K562 (cell line): ENCODE measurements around the gene MTTP. TPM values are rescaled to one million over a fixed set of nuclear protein-coding genes. Genes with fewer than 3 reads are reported as not detected.

Source experiments
- CHD1 ChIP-seq: fragments of 200-600 bp; sonication (generic); IDR thresholded peaks from one replicate; pipeline ENCODE4 v1.6.1; 2012; ENCODE audit warnings: mild to moderate bottlenecking, moderate library complexity, low read length, inconsistent platforms
- DEAF1 ChIP-seq: fragments of 450-650 bp; formaldehyde crosslinking; IDR thresholded peaks from 2 replicates; pipeline ENCODE4 v1.4.0; 2020; ENCODE audit warnings: mild to moderate bottlenecking, moderate library complexity
- ETV6 ChIP-seq, 3 experiments: fragments of 150-350 bp in 1 of 3; sonication (generic) in 1 of 3; formaldehyde crosslinking in 1 of 3; IDR thresholded peaks; 2 replicates each; pipeline versions ENCODE4 v1.6.1 to v1.8.0; 2014 to 2022; ENCODE audit warnings: borderline replicate concordance in 2 of 3, low read depth in 2 of 3, antibody characterized with exemption in 1 of 3, low read length in 1 of 3, mild to moderate bottlenecking in 1 of 3, missing genetic modification reagents in 1 of 3
- FOXA1 ChIP-seq: fragments of 450-650 bp; IDR thresholded peaks from 2 replicates; pipeline ENCODE4 v1.6.1; 2016; ENCODE audit warnings: mild to moderate bottlenecking, borderline replicate concordance
- HDAC3 ChIP-seq: fragments of 450-650 bp; IDR thresholded peaks from 2 replicates; pipeline ENCODE4 v1.6.1; 2018; ENCODE audit warnings: borderline replicate concordance, mild to moderate bottlenecking, moderate library complexity; ENCODE audit not compliant: partially characterized antibody
- KAT2B ChIP-seq: IDR thresholded peaks from one replicate; pipeline ENCODE4 v1.6.1; 2012; ENCODE audit warnings: low read depth, mild to moderate bottlenecking, control low read depth, inconsistent platforms, low read length, moderate library complexity
- MYNN ChIP-seq, 2 experiments: sonication (generic); formaldehyde crosslinking in 1 of 2; IDR thresholded peaks; 2 replicates each; pipeline versions ENCODE4 v1.5.0 to v1.6.1; 2016 to 2020; ENCODE audit warnings: antibody characterized with exemption in 1 of 2, missing genetic modification reagents in 1 of 2
- NFYB ChIP-seq: IDR thresholded peaks from 2 replicates; pipeline ENCODE4 v1.6.1; 2011; ENCODE audit warnings: mild to moderate bottlenecking, moderate library complexity; ENCODE audit not compliant: insufficient read length; ENCODE audit errors: extremely low read depth
- NR1H2 ChIP-seq: sonication (generic); formaldehyde crosslinking; IDR thresholded peaks from 2 replicates; pipeline ENCODE4 v1.4.0; 2020; ENCODE audit warnings: mild to moderate bottlenecking, missing genetic modification reagents
- POLR2G ChIP-seq: fragments of 200-400 bp; formaldehyde crosslinking; IDR thresholded peaks from 2 replicates; pipeline ENCODE4 v1.6.1; 2017; ENCODE audit warnings: low read depth, mild to moderate bottlenecking, antibody characterized with exemption, low read length, moderate library complexity
- PTBP1 ChIP-seq: fragments of 200-400 bp; formaldehyde crosslinking; IDR thresholded peaks from 2 replicates; pipeline ENCODE4 v1.6.1; 2017; ENCODE audit warnings: low read depth, low read length
- RBM34 ChIP-seq: fragments of 200-400 bp; formaldehyde crosslinking; IDR thresholded peaks from 2 replicates; pipeline ENCODE4 v1.6.1; 2018; ENCODE audit warnings: low read length, borderline replicate concordance; ENCODE audit not compliant: insufficient read depth
- RERE ChIP-seq: sonication (generic); formaldehyde crosslinking; IDR thresholded peaks from 2 replicates; pipeline ENCODE4 v1.8.0; 2023; ENCODE audit warnings: missing genetic modification reagents, mild to moderate bottlenecking, borderline replicate concordance
- STAT6 ChIP-seq: sonication (generic); formaldehyde crosslinking; IDR thresholded peaks from 2 replicates; pipeline ENCODE4 v1.8.1; 2023; ENCODE audit warnings: mild to moderate bottlenecking, missing genetic modification reagents
- ZNF124 ChIP-seq: sonication (generic); formaldehyde crosslinking; IDR thresholded peaks from 2 replicates; pipeline ENCODE4 v1.8.1; 2022; ENCODE audit warnings: missing genetic modification reagents
- ZSCAN32 ChIP-seq: fragments of 450-650 bp; formaldehyde crosslinking; IDR thresholded peaks from 2 replicates; pipeline ENCODE4 v1.4.0; 2020; ENCODE audit warnings: mild to moderate bottlenecking, moderate library complexity
- polyA plus RNA-seq, 8 experiments: library from polyadenylated mRNA; depleted of rRNA in 4 of 8; stranded (reverse) in 5 of 8; unstranded in 3 of 8; fragments of >200 nt; fragmentation: Nextera tagmentation in 2 of 8; fragmentation: Illumina TruSeq in 1 of 8; extraction: Ambion mirVana in 2 of 8; extraction: Trizol in 1 of 8; gene quantifications; 2 replicates each; pipeline versions ENCODE4 v1.2.1 to v1.2.3, GENCODE V29; 2011 to 2014; ENCODE audit warnings: inconsistent platforms in 1 of 8, missing spikeins in 1 of 8
- total RNA-seq, 7 experiments: library from RNA; depleted of rRNA in 6 of 7; stranded (reverse); fragments of >200 nt in 6 of 7; fragmentation: Illumina TruSeq in 2 of 7; extraction: Trizol in 2 of 7; gene quantifications; 2 replicates each; pipeline versions ENCODE4 v1.2.1 to v1.2.3, GENCODE V29; 2011 to 2021; ENCODE audit warnings: low replicate concordance in 1 of 7

Gene MTTP
- total and polyA plus RNA-seq, 9 of the 15 experiments (the other 6 are each of a cell fraction or from before 2014, with no cell fraction given) = 0.01 to 0.29 (median 0.04) TPM; not detected in 2

- TF ChIP-seq RBM34 (no peak), DEAF1 (CRISPR knock-in tag) (no peak), PTBP1 (no peak), STAT6 (no peak), NFYB (no peak), KAT2B (no peak), HDAC3 (peak; percentile 89), ZNF124 (no peak), RERE (CRISPR knock-in tag) (no peak), CHD1 (peak; percentile 22), NR1H2 (CRISPR knock-in tag) (no peak), FOXA1 (no peak), ETV6 (IDR thresholded peaks at IDR 0.05; ENCODE audit: borderline replicate concordance in 1 of 2, low read depth in 2 of 2, low read length in 1 of 2) (no peak), ETV6 (CRISPR knock-in tag; IDR thresholded peaks at IDR 0.05; ENCODE audit: borderline replicate concordance) (no peak), POLR2G (peak; percentile 90), MYNN (IDR thresholded peaks at IDR 0.05) (no peak), MYNN (CRISPR knock-in tag; IDR thresholded peaks at IDR 0.05) (no peak), ZSCAN32 (CRISPR knock-in tag) (no peak)
Measured at GRCh38 chr4:99563310-99564186, 11.1 kb upstream of the MTTP start, which contains the start of gene TRMT10A (continued).
